Psoas muscle (tissue), 8 donors: Measurements from ENCODE around the gene NOXO1. TPM values are rescaled to one million over a fixed set of nuclear protein-coding genes. Genes with fewer than 3 reads are reported as not detected.

Source experiments
- ATAC-seq, 4 donors: fragments of 200-7000 bp; cut with Tn5 transposase; one replicate each; pipeline ENCODE4 v1.9.1; 2020; ENCODE audit warnings: moderate library complexity in 3 of 4, mild to moderate bottlenecking in 2 of 4
- DNase-seq, 2 donors: peaks; one replicate each; pipeline ENCODE4 v3.0.0-alpha.2; 2020
- H3K27ac ChIP-seq: fragments of 200-600 bp; one replicate; pipeline ENCODE4 v1.8.0; 2022
- H3K27me3 ChIP-seq, 3 donors: fragments of 200-600 bp in 1 of 3; one replicate each; pipeline versions ENCODE4 v1.6.1 to v1.8.0; 2013 to 2022; ENCODE audit warnings: low read length in 2 of 3, mild to moderate bottlenecking in 2 of 3, moderate library complexity in 1 of 3; ENCODE audit not compliant: insufficient read depth in 3 of 3
- H3K36me3 ChIP-seq, 2 donors: fragments of 200-600 bp in 1 of 2; one replicate each; pipeline versions ENCODE4 v1.6.1 to v1.8.0; 2013 to 2022; ENCODE audit warnings: low read depth in 1 of 2, mild to moderate bottlenecking in 1 of 2, moderate library complexity in 1 of 2; ENCODE audit not compliant: insufficient read depth in 1 of 2
- H3K4me1 ChIP-seq: fragments of 200-600 bp; one replicate; pipeline ENCODE4 v1.8.0; 2022
- H3K4me3 ChIP-seq: fragments of 200-600 bp; one replicate; pipeline ENCODE4 v1.8.0; 2022; ENCODE audit warnings: mild to moderate bottlenecking
- H3K9me3 ChIP-seq: fragments of 200-600 bp; one replicate; pipeline ENCODE4 v1.8.0; 2022
- CTCF ChIP-seq: fragments of 200-600 bp; IDR thresholded peaks from one replicate; pipeline ENCODE4 v1.8.0; 2022; ENCODE audit warnings: antibody characterized with exemption
- WGBS, 3 donors: extraction: QIAGEN DNeasy Blood & Tissue Kit; methylation state at CpG; one replicate each; pipeline versions ENCODE4 v1.1.6 to v1.1.7; 2013; 5-methylcytosine and 5-hydroxymethylcytosine counted together
- intact Hi-C, 2 donors: fragments of 100-400 bp; cut with DNase I; formaldehyde crosslinking; loops; one replicate each; pipeline versions ENCODE4 v1.11.0 to v1.14.2; 2022
- polyA plus RNA-seq, 3 donors: library from polyadenylated mRNA; stranded (reverse); fragments of 200-250 nt; gene quantifications; one replicate each; pipeline ENCODE4 v1.2.3, GENCODE V29; 2013
- total RNA-seq, 4 donors: library from RNA; stranded (reverse); fragmentation: NEBNext Ultra II Directional in 2 of 4; extraction: Animal tissue kit (Norgen Biotek cat#: 25700) in 2 of 4; gene quantifications; one replicate each; pipeline versions ENCODE4 v1.2.1 to v1.2.4, GENCODE V29; 2021 to 2023
- donor health status: healthy with polysubstance abuse.
- donor health status: DM: no; HTN: no; CAD: no; lungs with moderate emphysema.
- donor health status: Bipolar disorder and iron deficiency.
- donor health status: healthy.
- donor health status: DM: yes; HTN: yes; CAD: no.
- donor health status: DM: no; HTN: no; CAD: no.
- donor health status: DM: no; HTN: no; CAD: no.
- donor health status: DM: yes; HTN: yes; CAD: no.

Gene NOXO1
- total and polyA plus RNA-seq, 7 donors, result 0.20 to 0.77 (median 0.33) TPM; not detected in 3

GRCh38 chr16:1950559-1950958 is 30.7 kb downstream of the NOXO1 start:
- no peaks in the 10 kb centered on the region for H3K27me3 ChIP-seq
- no peak for TF ChIP-seq CTCF
- 25 to 48% (median 43%) methylated on average over 17 to 19 of the region's 19 CpGs for WGBS, 3 donors
- peaks cover 0 to 6% of the 10 kb centered on the region in 2 donors for H3K36me3 ChIP-seq
- peak overlapping the region; percentile 90 for H3K27ac ChIP-seq
- DNase-seq, result peak; percentile 62 to 90
- peak; percentile 70 to 75 (median 74) for ATAC-seq
- peaks cover 30% of the 10 kb centered on the region for H3K4me1 ChIP-seq
- no peaks in the 10 kb centered on the region for H3K9me3 ChIP-seq
- peak overlapping the region; percentile 2 for H3K4me3 ChIP-seq
- intact Hi-C loops, result no loop called here

GRCh38 chr16:1950047-1950446 is 31.2 kb downstream of the NOXO1 start:
- H3K27me3 ChIP-seq, result no peaks in the 10 kb centered on the region
- peaks cover 35% of the 10 kb centered on the region for H3K4me1 ChIP-seq
- H3K27ac ChIP-seq, result peak overlapping the region; percentile 90
- 28 to 51% (median 43%) methylated on average over 7 of the region's 7 CpGs for WGBS, 3 donors
- intact Hi-C loops, result no loop called here
- DNase-seq (peak; percentile 56 to 86), ATAC-seq (peak; percentile 61 to 71 (median 66))
- peak overlapping the region; percentile 2 for H3K4me3 ChIP-seq
- peaks cover 0 to 6% of the 10 kb centered on the region in 2 donors for H3K36me3 ChIP-seq
- TF ChIP-seq CTCF, result no peak
- H3K9me3 ChIP-seq, result no peaks in the 10 kb centered on the region

DNA sequence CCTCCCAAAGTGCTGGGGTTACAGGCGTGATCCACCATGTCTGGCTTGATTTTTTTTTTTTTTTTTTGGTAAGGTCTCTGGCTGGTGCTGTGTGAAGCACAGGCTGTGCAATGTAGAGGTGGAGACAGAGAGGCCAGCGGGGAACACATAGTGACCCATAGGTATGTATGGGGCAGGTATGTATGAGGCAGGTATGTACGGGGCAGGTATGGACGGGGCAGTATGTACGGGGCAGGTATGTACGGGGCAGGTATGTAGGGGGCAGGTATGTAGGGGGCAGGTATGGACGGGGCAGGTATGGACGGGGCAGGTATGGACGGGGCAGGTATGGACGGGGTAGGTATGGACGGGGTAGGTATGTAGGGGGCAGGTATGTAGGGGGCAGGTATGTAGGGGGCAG is 31.8 kb downstream of the NOXO1 start:
- intact Hi-C loops, result loop anchor here in 1 of 2 donors (10.0 kb wide), 1 partner anchor 175 kb away; the partner anchor contains the start of genes EME2, MRPS34 and NME3

GRCh38 chr16:1947369-1947670 is 33.9 kb downstream of the NOXO1 start:
- Histone ChIP-seq H3K27me3 (no peaks in the 10 kb centered on the region), H3K27ac (peak overlapping the region; percentile 89), H3K36me3 (peaks cover 0 to 6% of the 10 kb centered on the region in 2 donors), H3K4me1 (peaks cover 52% of the 10 kb centered on the region), H3K4me3 (no peak overlapping the region), H3K9me3 (no peaks in the 10 kb centered on the region)
- ATAC-seq (no peak), DNase-seq (no peak)
- intact Hi-C loops, result loop anchor here in 1 of 2 donors (10.0 kb wide), 1 partner anchor 173 kb away; the partner anchor contains the start of genes EME2, MRPS34 and NME3
- TF ChIP-seq CTCF, result no peak
- WGBS, 3 donors, result 19 to 37% (median 34%) methylated on average over 9 of the region's 9 CpGs

More for the DNA sequence above, 31.8 kb downstream of the NOXO1 start:
- peaks cover 0 to 6% of the 10 kb centered on the region in 2 donors for H3K36me3 ChIP-seq
- WGBS, 3 donors, result 86 to 92% (median 91%) methylated on average over 9 to 11 of the region's 11 CpGs
- no peaks in the 10 kb centered on the region for H3K27me3 ChIP-seq
- H3K9me3 ChIP-seq, result no peaks in the 10 kb centered on the region
- DNase-seq (no peak), ATAC-seq (no peak)
- peak overlapping the region; percentile 30 for H3K27ac ChIP-seq
- no peak for TF ChIP-seq CTCF
- H3K4me1 ChIP-seq, result peaks cover 38% of the 10 kb centered on the region
- no peak overlapping the region for H3K4me3 ChIP-seq
